Type B pancreatic cell (in vitro differentiated cells): Measurements from ENCODE around the gene TMEM140. TPM values are rescaled to one million over a fixed set of nuclear protein-coding genes. Genes with fewer than 3 reads are reported as not detected.
"Not testable (repeated sequence)": the region's sequence is repeated elsewhere in the genome, so short reads cannot be mapped to it uniquely, and the experiment has no call there.

Source experiments
- DNase-seq: peaks from one replicate; pipeline ENCODE4 v3.0.0; 2021; ENCODE audit warnings: mixed read lengths; ENCODE audit not compliant: unreplicated experiment; ENCODE audit errors: extremely low spot score
- H3K27ac Mint-ChIP-seq: 2 replicates; pipeline ENCODE4 v1.8.0; 2021; ENCODE audit warnings: mild to moderate bottlenecking, mixed read lengths
- H3K27me3 Mint-ChIP-seq: 2 replicates; pipeline ENCODE4 v1.8.0; 2021; ENCODE audit warnings: mixed read lengths
- H3K36me3 Mint-ChIP-seq: 2 replicates; pipeline ENCODE4 v1.8.0; 2021; ENCODE audit warnings: mixed read lengths
- H3K4me1 Mint-ChIP-seq: one replicate; pipeline ENCODE4 v1.8.0; 2021; ENCODE audit warnings: mixed read lengths; ENCODE audit not compliant: unreplicated experiment
- H3K4me3 Mint-ChIP-seq: 2 replicates; pipeline ENCODE4 v1.8.0; 2021; ENCODE audit warnings: mild to moderate bottlenecking, mixed read lengths
- H3K9me3 Mint-ChIP-seq: 2 replicates; pipeline ENCODE4 v1.8.0; 2021; ENCODE audit warnings: mixed read lengths
- CTCF ChIP-seq: fragments of 200-600 bp; sonication (generic); conservative IDR thresholded peaks from 2 replicates; pipeline ENCODE4 v1.5.0; 2021; ENCODE audit warnings: antibody characterized with exemption, mild to moderate bottlenecking
- total RNA-seq: library from RNA; stranded (reverse); gene quantifications from 2 replicates; pipeline ENCODE4 v1.2.1, GENCODE V29; 2021; ENCODE audit warnings: low replicate concordance

The TMEM140 gene
- total RNA-seq, 1 donor from 2014 or later, result 0.68 TPM

DNA sequence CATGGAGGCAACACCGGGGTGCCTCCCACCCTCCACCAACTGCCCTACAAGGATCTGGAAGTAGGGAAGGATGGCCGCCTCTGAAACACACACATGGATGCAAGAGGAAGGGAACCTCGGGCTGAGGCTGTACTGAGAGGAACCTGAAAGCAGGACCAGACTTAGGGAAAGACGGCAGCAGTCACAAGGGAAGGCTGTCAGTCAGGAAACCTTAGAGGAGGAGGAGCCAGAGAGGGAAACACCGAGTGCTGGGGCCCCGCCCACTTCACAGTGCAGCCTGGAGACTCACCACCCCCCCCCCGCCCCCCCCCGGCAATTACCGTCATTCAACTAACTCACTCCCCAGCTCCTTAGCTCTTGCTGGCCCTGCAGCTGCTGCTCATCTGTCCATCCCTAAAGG lies 20.1 kb downstream of the TMEM140 start:
- DNase-seq, result no peak
- Mint-ChIP-seq H3K4me3 (peak overlapping the region; percentile 52), H3K36me3 (peaks cover 28% of the 10 kb centered on the region), H3K27ac (no peak overlapping the region), H3K9me3 (peaks cover 5% of the 10 kb centered on the region), H3K27me3 (no peaks in the 10 kb centered on the region), H3K4me1 (peaks cover 26% of the 10 kb centered on the region)
- no peak for TF ChIP-seq CTCF

DNA sequence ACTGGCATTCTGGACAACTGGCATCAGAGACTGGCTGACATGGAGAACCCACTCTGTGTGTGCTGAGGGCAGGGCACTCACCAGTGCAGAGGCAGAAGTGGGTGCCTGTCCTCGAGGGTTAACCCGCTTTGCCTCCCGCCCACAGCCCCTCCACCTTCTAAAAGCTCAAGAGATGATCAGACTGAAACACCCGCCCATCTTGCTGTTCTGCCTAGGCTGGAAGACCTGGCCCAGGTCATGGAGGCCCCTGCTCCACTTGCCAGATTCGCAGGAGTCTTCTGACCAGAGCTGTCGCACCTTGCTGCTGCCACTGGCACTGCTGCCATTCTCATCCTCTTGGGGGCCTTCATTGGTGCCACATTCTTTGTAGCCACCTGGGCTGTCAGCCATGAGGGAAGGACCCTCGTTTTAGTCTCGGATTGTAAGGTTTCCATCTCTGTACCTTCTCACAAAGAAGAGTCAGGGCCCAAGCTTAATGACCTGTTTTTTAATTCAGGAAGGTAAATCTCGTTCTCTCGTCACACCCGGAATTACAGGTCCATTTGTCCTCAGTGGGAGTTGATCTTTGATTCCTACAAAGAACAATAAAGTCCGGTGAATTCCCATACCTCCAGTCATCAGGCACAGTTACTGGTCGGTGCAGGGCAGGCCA lies 20.7 kb downstream of the TMEM140 start:
- Mint-ChIP-seq H3K9me3 (peaks cover 5% of the 10 kb centered on the region), H3K27ac (no peak overlapping the region), H3K27me3 (no peaks in the 10 kb centered on the region), H3K36me3 (peaks cover 27% of the 10 kb centered on the region), H3K4me1 (peaks cover 26% of the 10 kb centered on the region), H3K4me3 (peak overlapping the region; percentile 92)
- no peak for DNase-seq
- TF ChIP-seq CTCF, result no peak

GRCh38 chr7:135169141-135169963 lies 21.5 kb downstream of the TMEM140 start:
- Mint-ChIP-seq H3K9me3 (no peaks in the 10 kb centered on the region), H3K27me3 (no peaks in the 10 kb centered on the region)
- no peak for DNase-seq

GRCh38 chr7:135169964-135170273 lies 22.0 kb downstream of the TMEM140 start:
- no peak for DNase-seq
- H3K27ac Mint-ChIP-seq, result peak overlapping the region; percentile 81
- peaks cover 21% of the 10 kb centered on the region for H3K36me3 Mint-ChIP-seq
- H3K27me3 Mint-ChIP-seq, result no peaks in the 10 kb centered on the region
- peak overlapping the region; percentile 92 for H3K4me3 Mint-ChIP-seq
- no peak for TF ChIP-seq CTCF
- no peaks in the 10 kb centered on the region for H3K9me3 Mint-ChIP-seq
- H3K4me1 Mint-ChIP-seq, result peaks cover 26% of the 10 kb centered on the region

More at GRCh38 chr7:135169141-135169963, 21.5 kb downstream of the TMEM140 start:
- Mint-ChIP-seq H3K4me1 (peaks cover 26% of the 10 kb centered on the region), H3K4me3 (peak overlapping the region; percentile 92), H3K27ac (peak overlapping the region; percentile 81), H3K36me3 (peaks cover 21% of the 10 kb centered on the region)
- peak; percentile 47 for TF ChIP-seq CTCF

GRCh38 chr7:135170274-135170997 lies 22.6 kb downstream of the TMEM140 start, which contains the start of gene CYREN:
TSS of gene CYREN (minus strand) at chr7:135170707. CDS start at chr7:135168922, 1,785 bp downstream.
- DNase-seq, result peak; percentile 91
- peak; percentile 64 for TF ChIP-seq CTCF
- Mint-ChIP-seq H3K27ac (peak within 1 kb of the TSS; percentile 85), H3K4me3 (peak within 1 kb of the TSS; percentile 92), H3K4me1 (peaks cover 26% of the 10 kb centered on the region), H3K27me3 (no peaks in the 10 kb centered on the region), H3K9me3 (no peaks in the 10 kb centered on the region), H3K36me3 (peaks cover 21% of the 10 kb centered on the region)

DNA sequence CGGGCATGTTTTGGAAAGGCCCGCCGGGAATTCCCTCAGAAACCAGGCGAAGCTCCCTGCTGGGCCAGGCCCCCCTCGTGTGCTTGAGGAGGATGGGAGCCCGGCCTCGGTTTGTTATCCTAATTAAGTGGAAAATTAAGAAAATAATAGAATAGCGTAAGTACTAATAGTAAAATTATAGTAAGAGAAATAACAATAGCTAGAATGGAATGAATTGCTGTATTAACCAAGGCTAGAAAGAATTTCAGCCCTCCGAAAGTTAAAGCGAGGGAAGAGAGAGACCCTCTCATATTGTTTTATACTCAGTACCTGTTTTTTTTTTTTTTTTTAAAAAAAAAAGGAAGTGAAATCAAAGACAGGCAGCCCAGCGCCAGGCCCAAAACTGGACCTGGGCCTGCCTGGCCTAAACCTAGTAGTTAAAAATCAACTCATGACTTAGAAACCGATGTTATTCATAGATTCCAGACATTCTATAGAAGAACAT lies 23.2 kb downstream of the TMEM140 start:
- H3K27me3 Mint-ChIP-seq, H3K9me3 Mint-ChIP-seq, DNase-seq: not testable (repeated sequence)
- H3K36me3 Mint-ChIP-seq, result peaks cover 17% of the 10 kb centered on the region
- H3K27ac Mint-ChIP-seq, result peak overlapping the region; percentile 85
- H3K4me1 Mint-ChIP-seq, result peaks cover 26% of the 10 kb centered on the region
- H3K4me3 Mint-ChIP-seq, result peak overlapping the region; percentile 92

DNA sequence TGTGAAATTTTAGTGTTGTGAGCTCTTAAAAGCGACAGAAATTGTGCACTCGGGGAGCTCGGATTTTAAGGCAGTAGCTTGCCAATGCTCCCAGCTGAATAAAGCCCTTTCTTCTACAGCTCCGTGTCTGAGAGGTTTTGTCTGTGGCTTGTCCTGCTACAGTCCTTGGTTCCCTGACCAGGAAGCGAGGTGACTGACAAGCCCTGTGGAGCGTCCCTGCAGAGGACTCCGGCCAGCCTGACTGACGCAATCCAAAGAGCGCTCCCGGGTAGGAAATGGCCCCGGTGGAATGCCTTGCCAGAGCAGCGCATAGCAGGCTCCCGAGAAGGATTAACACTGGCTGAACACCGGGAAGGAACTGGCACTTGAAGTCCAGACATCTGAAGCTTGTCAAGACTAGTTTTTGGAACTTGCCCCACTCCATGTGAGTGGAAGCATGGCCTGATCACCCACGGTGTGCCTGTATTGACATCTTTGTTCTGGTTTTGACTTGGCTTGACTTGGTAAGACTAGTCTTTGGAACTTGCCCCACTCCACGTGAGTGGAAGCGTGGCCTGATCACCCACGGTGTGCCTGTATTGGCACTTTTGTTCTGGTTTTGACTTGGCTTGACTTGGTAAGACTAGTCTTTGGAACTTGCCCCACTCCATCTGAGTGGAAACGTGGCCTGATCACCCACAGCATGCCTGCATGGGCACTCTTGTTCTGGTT lies 23.9 kb downstream of the TMEM140 start:
- peak; percentile 60 for DNase-seq
- Mint-ChIP-seq H3K4me3 (peak overlapping the region; percentile 92), H3K36me3 (peaks cover 17% of the 10 kb centered on the region), H3K27ac (peak overlapping the region; percentile 85), H3K4me1 (peaks cover 26% of the 10 kb centered on the region)
- H3K27me3 Mint-ChIP-seq, H3K9me3 Mint-ChIP-seq: not testable (repeated sequence)
